HCT116 (cell line): ENCODE measurements around the gene GRHL1. TPM values are rescaled to one million over a fixed set of nuclear protein-coding genes. Genes with fewer than 3 reads are reported as not detected.

Experiments
- ATAC-seq: fragments of 200-7000 bp; cut with Tn5 transposase; 2 replicates; pipeline ENCODE4 v1.9.1; 2020; ENCODE audit warnings: mild to moderate bottlenecking, moderate library complexity
- BruUV-seq: library from RNA; stranded (reverse); fragments of 400-500 nt; replicated peaks from 2 replicates; lab custom pipeline; 2021; lab: Mats Ljungman, UMichigan
- CTCF ChIA-PET: fragments of 300-600 bp; sonication (Branson Sonifier 250); formaldehyde crosslinking; loops from one replicate; lab custom pipeline; 2021; ENCODE audit warnings: antibody characterized with exemption; lab: Charles Lee
- POLR2A ChIA-PET: fragments of 300-600, 350-600 bp; sonication (Branson Sonifier 250); formaldehyde crosslinking; loops from one replicate; lab custom pipeline; 2021; ENCODE audit warnings: antibody characterized with exemption; lab: Charles Lee
- RAD21 ChIA-PET, 2 experiments: fragments of 300-600 bp; sonication (Branson Sonifier 250); formaldehyde crosslinking; loops; one replicate each; lab custom pipeline; 2023; ENCODE audit warnings: low total read pairs in 2 of 2; ENCODE audit not compliant: uncharacterized antibody in 2 of 2, unreplicated experiment in 2 of 2, low non-redundant PET in 1 of 2; lab: Charles Lee
- DNase-seq: peaks from one replicate; pipeline ENCODE4 v3.0.0-alpha.2; 2010; ENCODE audit warnings: low read depth, low spot score
- H2AFZ ChIP-seq: fragments of 200-600 bp; shearing (Covaris generic), sonication (generic); 2 replicates; pipeline ENCODE4 v1.6.1; 2017; ENCODE audit warnings: low read depth, mixed run types, mixed read lengths, antibody characterized with exemption, low read length; ENCODE audit not compliant: poor library complexity, severe bottlenecking
- H3K27ac ChIP-seq: 2 replicates; pipeline ENCODE4 v1.5.1; 2012; ENCODE audit warnings: low read depth, low read length
- H3K27me3 ChIP-seq: fragments of 200-600 bp; sonication (generic); 2 replicates; pipeline ENCODE4 v1.6.1; 2016; ENCODE audit warnings: mixed run types, low read length, mixed read lengths; ENCODE audit not compliant: insufficient read depth
- H3K36me3 ChIP-seq, 2 experiments: fragments of 200-500 bp in 1 of 2; fragments of 200-600 bp in 1 of 2; sonication (Bioruptor generic) in 1 of 2; sonication (generic) in 1 of 2; 2 replicates each; pipeline versions ENCODE4 v1.5.1 to v1.6.1; 2014 to 2016; ENCODE audit warnings: low read length in 2 of 2, inconsistent platforms in 1 of 2, mixed read lengths in 1 of 2, mixed run types in 1 of 2; ENCODE audit not compliant: insufficient read depth in 2 of 2, control insufficient read depth in 1 of 2
- H3K4me1 ChIP-seq, 2 experiments: fragments of 200-600 bp in 1 of 2; sonication (generic) in 1 of 2; 2 replicates each; pipeline versions ENCODE4 v1.5.1 to v1.6.1; 2012 to 2017; ENCODE audit warnings: low read length in 2 of 2, inconsistent platforms in 1 of 2, mild to moderate bottlenecking in 1 of 2, mixed read lengths in 1 of 2, mixed run types in 1 of 2, moderate library complexity in 1 of 2; ENCODE audit not compliant: insufficient read depth in 2 of 2, control insufficient read depth in 1 of 2
- H3K4me2 ChIP-seq: fragments of 200-600 bp; sonication (generic); 2 replicates; pipeline ENCODE4 v1.6.1; 2017; ENCODE audit warnings: mixed run types, low read length, mixed read lengths
- H3K4me3 ChIP-seq, 2 experiments: fragments of 200-600 bp in 1 of 2; sonication (generic) in 1 of 2; replicated peaks in 1 of 2; 2 replicates each; pipeline ENCODE4 v1.5.1; 2011 to 2016; ENCODE audit warnings: low read length in 2 of 2, control low read depth in 1 of 2, low read depth in 1 of 2, mild to moderate bottlenecking in 1 of 2, mixed read lengths in 1 of 2, mixed run types in 1 of 2
- H3K79me2 ChIP-seq: fragments of 200-600 bp; sonication (generic); 2 replicates; pipeline ENCODE4 v1.6.1; 2017; ENCODE audit warnings: mild to moderate bottlenecking, mixed run types, low read length, moderate library complexity, mixed read lengths; ENCODE audit not compliant: insufficient read depth
- H3K9ac ChIP-seq: fragments of 200-600 bp; sonication (generic); 2 replicates; pipeline ENCODE4 v1.6.1; 2016; ENCODE audit warnings: low read length, mixed read lengths
- H3K9me2 ChIP-seq: fragments of 200-600 bp; sonication (generic), shearing (Covaris generic); 2 replicates; pipeline ENCODE4 v1.6.1; 2017; ENCODE audit warnings: mixed run types, mild to moderate bottlenecking, moderate library complexity; ENCODE audit not compliant: insufficient read depth
- H3K9me3 ChIP-seq, 2 experiments: fragments of 200-500 bp in 1 of 2; fragments of 200-600 bp in 1 of 2; sonication (Bioruptor generic) in 1 of 2; sonication (generic) in 1 of 2; 2 replicates each; pipeline ENCODE4 v1.6.1; 2014 to 2017; ENCODE audit warnings: low read length in 2 of 2, mixed read lengths in 2 of 2, inconsistent platforms in 1 of 2, low read depth in 1 of 2, mild to moderate bottlenecking in 1 of 2, mixed run types in 1 of 2, moderate library complexity in 1 of 2; ENCODE audit not compliant: control insufficient read depth in 1 of 2, insufficient read depth in 1 of 2
- H4K20me1 ChIP-seq: fragments of 200-600 bp; sonication (generic), shearing (Covaris generic); 2 replicates; pipeline ENCODE4 v1.6.1; 2017; ENCODE audit warnings: mixed run types, mild to moderate bottlenecking, moderate library complexity; ENCODE audit not compliant: insufficient read depth
- ATF3 ChIP-seq: IDR thresholded peaks from 2 replicates; pipeline ENCODE4 v1.6.1; 2012
- CBX3 ChIP-seq: IDR thresholded peaks from 2 replicates; pipeline ENCODE4 v1.6.1; 2012; ENCODE audit warnings: low read depth
- CEBPB ChIP-seq: IDR thresholded peaks from 2 replicates; pipeline ENCODE4 v1.6.1; 2012; ENCODE audit warnings: low read depth
- ELF1 ChIP-seq: IDR thresholded peaks from 2 replicates; pipeline ENCODE4 v1.6.1; 2012; ENCODE audit warnings: low read depth, borderline replicate concordance
- FOSL1 ChIP-seq: IDR thresholded peaks from 2 replicates; pipeline ENCODE4 v1.6.1; 2012; ENCODE audit warnings: low read depth
- MAX ChIP-seq: IDR thresholded peaks from 2 replicates; pipeline ENCODE4 v1.6.1; 2012
- POLR2A ChIP-seq: IDR thresholded peaks from 2 replicates; pipeline ENCODE4 v1.7.0; 2011; ENCODE audit warnings: borderline replicate concordance; ENCODE audit not compliant: insufficient read depth, insufficient read length; ENCODE audit errors: extremely low read depth
- POLR2AphosphoS5 ChIP-seq: IDR thresholded peaks from 2 replicates; pipeline ENCODE4 v1.6.1; 2011; ENCODE audit warnings: mild to moderate bottlenecking, low read depth, low read length, moderate library complexity
- REST ChIP-seq: IDR thresholded peaks from 2 replicates; pipeline ENCODE4 v1.6.1; 2012; ENCODE audit warnings: low read depth
- SIN3A ChIP-seq: IDR thresholded peaks from 2 replicates; pipeline ENCODE4 v1.6.1; 2012; ENCODE audit warnings: low read depth
- SP1 ChIP-seq: IDR thresholded peaks from 2 replicates; pipeline ENCODE4 v1.6.1; 2012; ENCODE audit warnings: low read depth
- TCF7L2 ChIP-seq: IDR thresholded peaks from 2 replicates; pipeline ENCODE4 v1.7.0; 2011; ENCODE audit warnings: borderline replicate concordance, inconsistent platforms; ENCODE audit not compliant: insufficient read depth, insufficient read length; ENCODE audit errors: extremely low read depth
- ZFX ChIP-seq: fragments of 450-650 bp; IDR thresholded peaks from 2 replicates; pipeline ENCODE4 v1.6.1; 2017
- intact Hi-C: fragments of 100-400 bp; cut with micrococcal nuclease; formaldehyde crosslinking; loops from 2 replicates; pipeline ENCODE4 v1.10.0; 2022
- total RNA-seq: library from RNA; stranded (reverse); gene quantifications from one replicate; pipeline ENCODE4 v1.2.1, GENCODE V29; 2021; ENCODE audit not compliant: unreplicated experiment

Gene GRHL1
- total RNA-seq, 1 experiment from 2014 or later, result 8.5 TPM

- peaks cover 24 to 27% of the 10 kb centered on the region in 2 experiments for H3K4me1 ChIP-seq
- H3K9ac ChIP-seq, result no peak overlapping the region
- H3K9me3 ChIP-seq, result no peaks in the 10 kb centered on the region
- intact Hi-C loops, result no loop called here
- POLR2A ChIA-PET, result no interaction called here
- CTCF ChIA-PET, result interaction anchor here (3.7 kb wide), 1 partner anchor 13 kb away, joined by 15 read pairs; no protein-coding TSS in a partner anchor
- no peak overlapping the region for H3K4me3 ChIP-seq
- H2AFZ ChIP-seq, result no peak overlapping the region
- no peaks in the 10 kb centered on the region for H3K36me3 ChIP-seq
- no peaks in the 10 kb centered on the region for H3K27me3 ChIP-seq
- DNase-seq (no peak), ATAC-seq (no peak)
- TF ChIP-seq FOSL1 (no peak), POLR2AphosphoS5 (no peak), REST (no peak), ATF3 (no peak), CBX3 (no peak), TCF7L2 (no peak), POLR2A (no peak), CEBPB (no peak), SIN3A (no peak), SP1 (no peak), ZFX (no peak), MAX (no peak), ELF1 (no peak)
- no peaks in the 10 kb centered on the region for H4K20me1 ChIP-seq
- BruUV-seq, result no TSS peak
- no peaks in the 10 kb centered on the region for H3K79me2 ChIP-seq
- H3K9me2 ChIP-seq, result no peaks in the 10 kb centered on the region
- RAD21 ChIA-PET, result no interaction called here
- H3K4me2 ChIP-seq, result no peak overlapping the region
- no peak overlapping the region for H3K27ac ChIP-seq
These were observed 19.8 kb downstream of the GRHL1 start for GRCh38 chr2:9971105-9971818.
